ENCODE results near the gene SNTG2.

- TF ChIP-seq CTCF (IDR thresholded peaks at IDR 0.05; ENCODE audit: low read depth, low read length, poor library complexity, severe bottlenecking) = no peak
- TF ChIP-seq EZH2phosphoT487 (IDR thresholded peaks at IDR 0.05; ENCODE audit: borderline replicate concordance, low read length) = no peak
Measured at GRCh38 chr2:924701-925100, 25.9 kb upstream of the SNTG2 start.

Data from DOHH2 (cell line).